ENCODE data around the gene TXNDC5.
"Not testable (repeated sequence)": the region's sequence is repeated elsewhere in the genome, so short reads cannot be mapped to it uniquely, and the experiment has no call there.

The TXNDC5 gene

DNA sequence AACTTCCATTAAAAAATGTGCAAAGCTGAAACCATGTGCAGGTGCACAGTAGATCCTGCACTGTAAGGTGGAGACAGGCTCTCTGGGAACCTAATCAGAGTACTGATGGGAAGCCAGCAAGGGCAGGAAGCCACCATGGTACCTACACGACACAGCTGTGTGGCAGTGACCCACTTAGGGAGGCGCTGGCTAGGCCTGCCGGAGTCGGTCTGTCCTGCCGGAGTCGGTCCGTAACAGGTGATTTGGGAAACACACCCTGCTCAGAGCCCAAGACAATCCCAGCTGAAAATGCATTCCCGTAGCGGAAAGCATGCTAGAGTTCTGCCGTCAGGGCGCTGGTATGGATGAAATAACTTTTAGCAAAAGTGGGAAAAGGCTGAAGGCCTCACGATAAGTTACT lies 17.2 kb downstream of the TXNDC5 start:
- no peak for ATAC-seq
- DNase-seq: no peak
- H3K9me3 Mint-ChIP-seq: no peaks in the 10 kb centered on the region
- no peak overlapping the region for H3K27ac Mint-ChIP-seq
- no peak overlapping the region for H3K4me3 Mint-ChIP-seq
- H3K27me3 Mint-ChIP-seq: no peaks in the 10 kb centered on the region
- no peaks in the 10 kb centered on the region for H3K4me1 Mint-ChIP-seq

DNA sequence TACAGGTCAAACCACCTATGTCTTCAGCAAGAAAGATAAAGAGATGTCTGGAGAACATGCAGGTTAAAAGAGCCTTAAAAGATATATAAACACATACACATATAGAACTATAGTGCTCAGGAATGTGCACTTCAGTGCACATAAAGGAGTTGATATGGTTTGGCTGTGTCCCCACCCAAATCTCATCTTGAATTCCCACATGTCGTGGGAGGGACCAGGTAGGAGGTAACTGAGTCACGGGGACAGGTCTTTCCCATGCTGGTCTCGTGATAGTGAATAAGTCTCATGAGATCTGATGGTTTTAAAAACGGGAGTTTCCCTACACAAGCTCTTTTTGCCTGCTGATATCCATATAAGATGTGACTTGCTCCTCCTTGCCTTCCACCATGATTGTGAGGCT lies 18.2 kb downstream of the TXNDC5 start:
- H3K4me3 Mint-ChIP-seq, H3K27ac Mint-ChIP-seq, H3K9me3 Mint-ChIP-seq, DNase-seq, ATAC-seq, H3K4me1 Mint-ChIP-seq, H3K27me3 Mint-ChIP-seq: not testable (repeated sequence)

DNA sequence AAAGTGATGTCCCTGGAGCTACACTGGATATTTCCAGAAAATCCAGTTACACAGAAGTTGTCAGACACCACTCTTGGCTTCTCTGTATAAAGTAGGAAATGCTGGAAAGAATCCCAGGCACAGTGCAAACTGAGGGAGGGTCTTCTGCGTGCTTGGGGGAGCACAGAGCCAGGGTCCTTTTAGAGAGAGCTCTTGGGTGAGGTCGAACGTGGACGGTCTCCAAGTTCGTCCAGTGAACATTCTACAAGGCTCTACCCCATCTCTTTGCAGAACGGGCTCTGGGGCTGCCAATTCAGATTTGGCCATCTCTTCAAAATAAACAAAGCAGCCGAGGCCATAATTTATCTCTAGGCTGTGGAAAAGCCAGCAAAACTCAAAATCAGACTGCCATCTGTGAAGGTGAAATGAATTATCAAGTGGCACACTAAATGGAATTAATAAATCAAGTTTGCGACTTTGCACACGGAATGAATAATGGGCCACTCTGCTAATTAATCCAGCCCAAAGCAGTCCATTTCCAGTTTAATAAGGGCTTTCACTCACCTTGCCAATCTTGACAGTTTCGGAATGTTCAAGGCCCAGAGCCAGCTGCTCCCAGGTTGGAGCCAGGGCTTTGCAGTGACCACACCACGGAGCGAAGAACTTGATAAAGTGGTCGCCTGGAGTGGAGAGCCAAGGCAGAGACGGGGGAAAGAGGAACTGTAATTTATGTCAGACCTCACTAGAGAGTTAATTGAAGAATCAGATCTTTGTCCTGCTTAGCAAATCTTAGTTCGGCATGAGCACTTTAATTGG lies 19.3 kb downstream of the TXNDC5 start:
- ATAC-seq: no peak
- Mint-ChIP-seq H3K4me3 (no peak overlapping the region), H3K27ac (peak overlapping the region in 1 of 2 donors; percentile 67), H3K27me3 (no peaks in the 10 kb centered on the region), H3K4me1 (no peaks in the 10 kb centered on the region), H3K9me3 (no peaks in the 10 kb centered on the region)
- DNase-seq: no peak

DNA sequence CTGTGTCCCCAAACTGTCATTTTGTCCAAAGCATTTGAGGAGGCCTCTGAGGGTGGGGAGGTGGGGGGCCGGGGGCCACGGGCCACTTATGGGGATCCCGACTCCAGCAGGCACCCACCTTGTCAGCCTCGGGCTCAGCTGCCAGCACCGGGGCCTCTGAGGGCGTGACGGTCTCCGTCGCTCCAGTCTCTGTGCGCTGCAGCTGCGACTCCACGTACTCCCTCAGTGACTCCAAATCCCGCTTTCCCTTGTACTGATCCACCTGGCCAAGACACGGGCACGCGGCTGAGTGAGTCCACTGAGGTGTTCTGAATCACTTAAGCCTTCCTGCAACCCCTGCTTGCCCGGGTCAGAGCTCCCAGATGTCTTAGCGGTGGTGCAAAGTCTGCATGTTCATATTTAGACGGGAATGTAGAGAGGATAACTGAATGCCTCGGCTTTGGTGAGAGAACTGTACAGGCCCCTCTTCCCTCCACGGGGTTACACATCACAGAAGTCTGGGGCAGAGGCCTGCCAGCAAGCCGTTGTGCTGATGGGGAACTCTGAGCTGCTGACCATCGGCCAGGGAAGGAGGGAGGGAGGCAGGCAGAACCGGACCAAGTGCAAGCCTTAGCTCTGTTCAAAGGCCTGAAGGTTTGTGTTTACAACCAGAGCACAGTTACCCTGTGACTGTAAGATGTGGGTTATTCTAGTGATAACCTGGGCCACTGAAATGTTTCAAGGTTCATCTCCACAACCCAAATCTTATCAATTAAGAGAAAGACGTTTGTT lies 21.8 kb downstream of the TXNDC5 start:
- ATAC-seq (no peak), DNase-seq (no peak)
- H3K27me3 Mint-ChIP-seq: no peaks in the 10 kb centered on the region
- no peaks in the 10 kb centered on the region for H3K9me3 Mint-ChIP-seq
- peak overlapping the region in 1 of 2 donors; percentile 67 for H3K27ac Mint-ChIP-seq
- no peak overlapping the region for H3K4me3 Mint-ChIP-seq
- no peaks in the 10 kb centered on the region for H3K4me1 Mint-ChIP-seq

DNA sequence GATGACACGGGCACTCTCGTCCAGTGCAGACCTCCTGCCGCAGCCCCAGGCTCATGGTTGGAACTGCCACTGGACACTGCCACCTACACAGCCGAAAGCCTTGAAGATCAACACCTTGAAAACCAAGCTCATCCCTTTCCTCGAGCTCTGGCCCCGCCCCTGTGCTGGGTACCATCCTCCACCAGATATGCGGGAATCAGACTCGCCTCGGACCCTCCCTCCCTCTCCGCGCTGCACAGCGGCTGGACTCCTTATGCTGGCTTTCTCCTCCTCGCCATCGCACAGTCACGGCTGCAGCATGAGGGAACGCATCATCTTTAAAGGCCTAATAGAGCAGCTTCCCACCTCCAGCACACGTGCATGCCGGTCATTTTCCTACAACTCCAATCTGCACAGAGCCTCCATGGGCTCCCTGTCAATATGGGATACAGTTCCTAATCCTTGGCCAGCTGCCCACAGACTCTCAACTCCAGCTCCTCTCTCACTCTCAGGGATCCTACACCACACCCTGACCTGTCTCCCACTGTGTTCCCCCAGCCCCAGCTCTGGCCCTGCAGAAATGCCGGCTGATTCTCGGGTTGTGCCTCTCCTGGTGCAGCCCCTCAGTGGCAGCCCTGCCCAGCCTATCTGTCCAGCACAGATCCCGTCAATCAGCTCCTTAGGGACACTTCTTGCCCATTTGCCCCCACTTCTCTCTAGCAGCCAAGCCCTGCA lies 23.2 kb downstream of the TXNDC5 start:
- Mint-ChIP-seq H3K9me3 (no peaks in the 10 kb centered on the region), H3K4me3 (no peak overlapping the region), H3K27ac (no peak overlapping the region), H3K27me3 (no peaks in the 10 kb centered on the region), H3K4me1 (no peaks in the 10 kb centered on the region)
- no peak for ATAC-seq
- DNase-seq: no peak

DNA sequence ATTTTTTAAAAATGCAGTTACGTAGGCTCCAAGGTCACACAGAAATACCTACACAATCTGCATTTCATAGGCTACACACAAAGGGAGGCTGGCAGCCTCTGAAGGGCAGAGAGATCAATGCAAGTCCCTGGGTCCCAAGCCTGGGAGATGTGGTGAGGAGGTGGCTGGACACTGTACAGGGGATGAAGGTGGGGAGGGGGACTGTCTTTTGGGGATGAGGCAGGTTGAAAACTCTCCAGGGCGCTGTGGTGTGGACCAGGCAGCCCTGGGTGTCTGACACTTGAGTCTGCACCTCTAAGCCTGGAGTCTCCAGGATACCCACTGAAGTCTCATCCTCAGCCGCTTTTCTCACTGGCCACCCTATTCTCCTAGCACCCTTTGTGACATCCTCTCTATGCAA lies 24.5 kb downstream of the TXNDC5 start:
- Mint-ChIP-seq H3K9me3 (no peaks in the 10 kb centered on the region), H3K27me3 (no peaks in the 10 kb centered on the region), H3K4me1 (no peaks in the 10 kb centered on the region), H3K4me3 (no peak overlapping the region), H3K27ac (no peak overlapping the region)
- DNase-seq: no peak
- no peak for ATAC-seq

DNA sequence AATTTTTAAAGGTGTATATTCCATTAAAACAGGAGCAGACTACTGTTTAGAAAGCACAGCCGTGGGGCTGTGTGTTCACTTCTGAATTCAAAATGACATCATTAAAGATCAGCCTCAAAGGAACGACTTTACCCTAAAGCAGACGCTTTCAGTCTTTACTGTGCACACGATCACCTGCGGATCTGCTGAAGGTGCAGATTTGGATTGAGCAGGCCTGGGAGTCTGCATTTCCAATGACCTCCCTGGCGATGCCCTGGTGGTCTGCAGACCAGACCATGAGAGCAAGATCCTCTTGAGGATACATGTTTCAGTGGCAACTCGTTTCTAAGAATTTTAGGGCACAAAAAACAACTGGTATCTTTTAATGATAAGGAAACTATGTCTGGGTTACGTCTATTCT lies 27.2 kb downstream of the TXNDC5 start:
- DNase-seq: no peak
- no peak overlapping the region for H3K4me3 Mint-ChIP-seq
- no peaks in the 10 kb centered on the region for H3K9me3 Mint-ChIP-seq
- no peaks in the 10 kb centered on the region for H3K27me3 Mint-ChIP-seq
- H3K27ac Mint-ChIP-seq: no peak overlapping the region
- H3K4me1 Mint-ChIP-seq: no peaks in the 10 kb centered on the region
- no peak for ATAC-seq

DNA sequence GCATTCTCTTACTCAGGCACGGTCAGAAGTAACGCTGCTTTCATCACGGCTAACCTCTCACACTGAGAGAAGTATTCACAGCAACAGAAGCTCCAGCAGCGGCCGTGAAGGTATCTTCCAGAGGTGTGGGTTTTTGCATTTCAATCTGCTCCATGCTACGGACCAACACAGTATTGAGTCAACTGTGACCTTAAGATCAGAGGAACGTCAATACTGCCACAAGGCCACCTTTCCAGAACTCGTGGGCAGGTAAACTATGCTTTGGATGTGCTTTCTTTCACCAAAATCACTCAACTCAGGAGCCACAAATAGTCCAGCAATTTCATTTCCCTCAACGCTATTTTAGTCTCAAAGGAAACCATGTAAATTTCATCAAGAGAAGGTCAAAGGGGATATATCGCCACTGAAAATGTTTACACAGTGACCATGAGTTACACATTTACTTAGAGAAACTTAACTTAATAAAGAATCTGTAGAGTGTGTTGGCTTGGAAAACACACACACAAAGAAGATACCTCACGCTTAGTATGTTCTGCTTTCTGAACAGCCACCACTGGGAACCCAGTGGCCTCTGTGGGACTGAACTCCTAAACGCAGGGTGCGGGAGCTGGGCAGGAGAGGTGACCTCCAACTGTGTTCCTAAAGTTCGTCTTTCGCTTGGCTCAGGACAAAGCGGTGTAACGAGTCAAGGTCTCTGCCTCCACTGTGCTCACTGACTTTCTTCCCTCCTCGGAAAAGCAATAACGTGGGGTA lies 27.9 kb downstream of the TXNDC5 start:
- Mint-ChIP-seq H3K4me3 (no peak overlapping the region), H3K9me3 (no peaks in the 10 kb centered on the region), H3K4me1 (no peaks in the 10 kb centered on the region), H3K27ac (peak overlapping the region in 1 of 2 donors; percentile 22), H3K27me3 (no peaks in the 10 kb centered on the region)
- DNase-seq (no peak), ATAC-seq (no peak)

DNA sequence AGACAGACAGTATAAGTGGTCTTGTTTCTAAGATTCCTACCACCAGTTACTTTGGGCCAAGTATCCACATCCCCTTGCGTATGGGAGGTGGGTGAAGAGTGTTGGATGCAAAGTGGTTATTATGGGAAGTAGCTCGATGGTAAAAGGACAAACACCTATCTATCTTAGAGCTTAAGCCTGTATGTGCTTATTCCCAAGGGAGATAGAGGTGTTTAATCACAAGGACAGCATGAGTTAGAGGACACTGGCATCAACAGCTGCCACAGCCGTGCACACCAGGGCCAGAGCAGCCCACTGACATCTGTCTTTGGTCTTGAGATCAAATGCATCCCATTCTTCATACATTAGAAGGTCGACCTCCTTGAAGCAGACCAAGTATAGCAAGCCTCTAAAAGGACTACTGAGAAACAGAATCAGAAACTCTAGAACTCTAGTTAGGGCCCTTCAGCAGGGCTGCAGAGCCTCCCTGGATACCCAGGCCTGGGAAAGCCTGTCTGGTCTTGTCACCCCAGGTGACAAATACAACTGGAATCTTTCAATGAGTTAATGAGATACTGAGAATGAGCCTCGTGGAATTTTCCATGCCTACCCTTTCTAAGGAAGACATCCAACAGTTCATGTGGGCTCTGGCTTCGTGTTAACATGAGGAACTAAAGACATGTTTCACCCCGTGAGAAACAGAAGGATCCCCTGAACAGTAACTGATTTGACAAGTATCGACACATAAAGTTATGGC lies 28.7 kb downstream of the TXNDC5 start:
- Mint-ChIP-seq H3K4me1 (no peaks in the 10 kb centered on the region), H3K9me3 (no peaks in the 10 kb centered on the region), H3K27me3 (no peaks in the 10 kb centered on the region), H3K27ac (no peak overlapping the region), H3K4me3 (no peak overlapping the region)
- DNase-seq (no peak), ATAC-seq (no peak)

DNA sequence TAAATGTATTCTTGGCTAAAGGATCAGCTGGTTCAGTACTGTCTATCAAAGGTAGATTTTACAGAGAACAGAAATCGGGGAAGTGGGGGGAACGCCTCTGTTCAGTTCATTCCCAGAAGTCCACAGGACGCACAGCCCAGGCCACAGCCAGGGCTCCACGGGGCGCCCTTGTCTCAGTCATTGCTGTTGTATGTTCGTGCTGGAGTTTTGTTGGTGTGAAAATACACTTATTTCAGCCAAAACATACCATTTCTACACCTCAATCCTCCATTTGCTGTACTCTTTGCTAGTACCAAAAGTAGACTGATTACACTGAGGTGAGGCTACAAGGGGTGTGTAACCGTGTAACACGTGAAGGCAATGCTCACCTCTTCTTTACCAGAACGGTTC lies 29.9 kb downstream of the TXNDC5 start:
- Mint-ChIP-seq H3K9me3 (no peaks in the 10 kb centered on the region), H3K4me1 (no peaks in the 10 kb centered on the region), H3K27ac (no peak overlapping the region), H3K27me3 (no peaks in the 10 kb centered on the region), H3K4me3 (no peak overlapping the region)
- DNase-seq: no peak
- ATAC-seq: no peak

DNA sequence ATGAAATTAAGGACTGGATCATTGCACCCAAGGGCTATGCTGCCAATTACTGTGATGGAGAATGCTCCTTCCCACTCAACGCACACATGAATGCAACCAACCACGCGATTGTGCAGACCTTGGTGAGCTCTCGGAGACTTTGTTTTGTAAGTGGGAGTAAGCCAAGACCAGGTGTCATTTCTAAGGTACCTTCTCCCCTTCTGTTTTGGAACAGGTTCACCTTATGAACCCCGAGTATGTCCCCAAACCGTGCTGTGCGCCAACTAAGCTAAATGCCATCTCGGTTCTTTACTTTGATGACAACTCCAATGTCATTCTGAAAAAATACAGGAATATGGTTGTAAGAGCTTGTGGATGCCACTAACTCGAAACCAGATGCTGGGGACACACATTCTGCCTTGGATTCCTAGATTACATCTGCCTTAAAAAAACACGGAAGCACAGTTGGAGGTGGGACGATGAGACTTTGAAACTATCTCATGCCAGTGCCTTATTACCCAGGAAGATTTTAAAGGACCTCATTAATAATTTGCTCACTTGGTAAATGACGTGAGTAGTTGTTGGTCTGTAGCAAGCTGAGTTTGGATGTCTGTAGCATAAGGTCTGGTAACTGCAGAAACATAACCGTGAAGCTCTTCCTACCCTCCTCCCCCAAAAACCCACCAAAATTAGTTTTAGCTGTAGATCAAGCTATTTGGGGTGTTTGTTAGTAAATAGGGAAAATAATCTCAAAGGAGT lies 30.4 kb downstream of the TXNDC5 start:
- no peaks in the 10 kb centered on the region for H3K9me3 Mint-ChIP-seq
- DNase-seq: no peak
- ATAC-seq: no peak
- no peaks in the 10 kb centered on the region for H3K27me3 Mint-ChIP-seq
- H3K4me1 Mint-ChIP-seq: no peaks in the 10 kb centered on the region
- H3K4me3 Mint-ChIP-seq: no peak overlapping the region
- no peak overlapping the region for H3K27ac Mint-ChIP-seq

DNA sequence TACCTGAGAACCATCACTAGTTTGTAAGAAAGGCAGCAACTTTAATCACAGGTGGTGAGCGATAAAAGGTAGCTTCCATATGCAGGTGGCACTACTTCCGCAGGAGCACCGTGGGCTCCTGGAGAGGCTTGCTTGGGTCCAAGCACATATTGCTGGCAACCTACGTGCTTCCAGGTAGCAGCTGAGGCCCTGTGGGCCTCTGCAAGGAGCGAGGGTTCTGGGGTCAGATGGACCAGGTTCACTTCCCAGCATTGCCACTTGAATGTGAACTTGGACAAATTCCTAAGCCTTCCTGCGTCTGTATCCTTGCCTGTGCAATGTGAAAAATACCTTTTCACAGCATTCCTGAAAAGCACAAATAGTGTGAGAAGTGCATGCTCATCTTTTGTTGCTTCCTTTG lies 31.0 kb downstream of the TXNDC5 start:
- H3K27me3 Mint-ChIP-seq: no peaks in the 10 kb centered on the region

DNA sequence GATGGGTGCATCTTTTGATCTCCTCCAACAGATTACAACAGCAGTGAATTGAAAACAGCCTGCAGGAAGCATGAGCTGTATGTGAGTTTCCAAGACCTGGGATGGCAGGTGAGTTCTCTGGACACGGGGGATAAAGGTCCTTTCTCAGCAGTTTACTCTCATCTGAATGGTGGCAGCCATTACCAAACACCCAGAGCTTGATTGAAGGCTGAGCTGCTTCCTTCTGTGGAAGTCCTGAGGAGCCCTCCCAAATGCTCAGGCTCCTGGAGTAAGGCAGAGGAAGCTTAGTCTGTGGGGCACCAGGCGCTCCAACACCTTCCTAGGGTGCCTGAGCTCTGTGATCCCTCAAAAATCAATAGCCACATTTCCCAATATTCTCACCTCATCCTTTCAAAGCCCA lies 31.5 kb downstream of the TXNDC5 start:
- no peak for ATAC-seq
- H3K27me3 Mint-ChIP-seq: no peaks in the 10 kb centered on the region
- H3K4me3 Mint-ChIP-seq: no peak overlapping the region
- DNase-seq: no peak
- H3K4me1 Mint-ChIP-seq: no peaks in the 10 kb centered on the region
- H3K27ac Mint-ChIP-seq: no peak overlapping the region
- H3K9me3 Mint-ChIP-seq: peaks cover 0 to 3% of the 10 kb centered on the region in 2 donors

More for the DNA sequence above, 31.0 kb downstream of the TXNDC5 start:
- no peak for DNase-seq
- no peaks in the 10 kb centered on the region for H3K4me1 Mint-ChIP-seq
- no peak overlapping the region for H3K27ac Mint-ChIP-seq
- no peaks in the 10 kb centered on the region for H3K9me3 Mint-ChIP-seq
- no peak overlapping the region for H3K4me3 Mint-ChIP-seq
- ATAC-seq: no peak

DNA sequence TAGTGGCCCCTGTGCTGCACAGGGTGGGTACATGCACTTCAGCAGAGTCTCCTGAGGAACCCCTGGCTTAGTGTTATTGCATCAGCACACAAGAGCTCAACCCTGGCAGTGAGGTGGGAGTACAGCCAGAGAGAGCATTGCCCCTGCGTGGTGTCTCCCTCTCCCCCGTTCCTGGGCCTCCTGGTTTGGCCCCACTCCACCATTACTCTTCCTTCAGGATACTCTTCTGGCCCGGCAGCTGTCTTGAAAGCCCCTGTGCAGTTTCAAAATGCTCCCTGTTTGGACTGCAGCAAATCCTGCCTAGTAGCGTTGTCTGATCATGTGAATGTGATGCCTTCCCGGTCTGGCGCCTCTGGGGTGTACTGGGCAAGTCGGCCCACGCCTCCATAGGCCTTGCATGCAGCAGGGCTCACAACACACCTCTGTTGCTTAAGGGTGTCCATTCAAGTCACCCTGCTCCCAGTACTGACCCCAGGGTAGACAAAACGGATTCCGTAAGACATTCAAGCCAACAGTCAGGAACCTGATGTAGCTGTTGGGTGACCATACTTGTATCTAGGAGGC lies 32.1 kb downstream of the TXNDC5 start:
- H3K4me1 Mint-ChIP-seq: no peaks in the 10 kb centered on the region

More for the DNA sequence above, 32.1 kb downstream of the TXNDC5 start:
- DNase-seq (no peak), ATAC-seq (peak; percentile 33)
- no peaks in the 10 kb centered on the region for H3K27me3 Mint-ChIP-seq
- no peak overlapping the region for H3K27ac Mint-ChIP-seq
- peaks cover 0 to 9% of the 10 kb centered on the region in 2 donors for H3K9me3 Mint-ChIP-seq
- H3K4me3 Mint-ChIP-seq: no peak overlapping the region

Measured in stimulated activated naive CD8-positive, alpha-beta T cell treated with anti-CD3 and anti-CD28 coated beads, Interleukin-15, amount 100 ng/mL, for 72 hours (primary cell).